Left lobe of liver (tissue), 2 donors: ENCODE results near the gene CALHM1. TPM values are rescaled to one million over a fixed set of nuclear protein-coding genes. Genes with fewer than 3 reads are reported as not detected.

ENCODE experiments used
- ATAC-seq: fragments of 200-7000 bp; cut with Tn5 transposase; one replicate; pipeline ENCODE4 v1.9.1; 2020; ENCODE audit warnings: mild to moderate bottlenecking, moderate library complexity
- DNase-seq: peaks from one replicate; pipeline ENCODE4 v3.0.0-alpha.2; 2020; ENCODE audit warnings: low spot score
- total RNA-seq: library from RNA; stranded (reverse); gene quantifications from one replicate; pipeline ENCODE4 v1.2.1, GENCODE V29; 2021
- donor health status: DM: no; HTN: no; CAD: no; lungs with moderate emphysema.
- donor health status: DM: no; HTN: yes; CAD: no.

CALHM1 gene
- total RNA-seq, 1 donor from 2014 or later = not detected

DNA sequence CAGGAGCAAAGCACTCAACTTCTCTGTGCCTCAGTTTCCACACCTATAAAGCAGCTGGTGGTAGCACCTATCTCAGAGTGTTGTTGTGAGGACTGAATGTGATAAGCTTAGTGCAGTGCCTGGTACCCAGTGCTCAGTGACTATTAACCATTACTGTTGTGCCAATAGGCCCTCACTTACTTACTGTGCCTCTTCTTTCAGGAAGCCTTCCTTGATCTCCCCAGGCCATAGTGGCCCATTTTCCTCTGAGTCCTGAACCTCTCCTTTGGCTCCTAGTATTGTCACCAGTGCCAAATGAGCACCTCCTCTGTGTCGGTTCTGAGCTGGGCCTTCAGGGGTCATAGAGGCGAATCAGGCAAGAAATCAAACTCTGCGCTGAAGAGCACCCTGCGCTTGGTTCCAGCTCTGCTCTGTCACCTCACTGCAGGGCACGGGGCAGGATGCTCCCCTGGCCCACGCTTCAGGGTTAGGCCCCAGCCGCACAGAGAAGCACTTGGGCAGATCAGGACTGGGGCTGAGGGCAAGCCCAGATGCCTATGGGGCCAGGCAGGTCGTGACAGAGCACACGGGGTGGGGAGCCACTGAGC is 2.5 kb downstream of the CALHM1 start:
- ATAC-seq = no peak
- no peak for DNase-seq

DNA sequence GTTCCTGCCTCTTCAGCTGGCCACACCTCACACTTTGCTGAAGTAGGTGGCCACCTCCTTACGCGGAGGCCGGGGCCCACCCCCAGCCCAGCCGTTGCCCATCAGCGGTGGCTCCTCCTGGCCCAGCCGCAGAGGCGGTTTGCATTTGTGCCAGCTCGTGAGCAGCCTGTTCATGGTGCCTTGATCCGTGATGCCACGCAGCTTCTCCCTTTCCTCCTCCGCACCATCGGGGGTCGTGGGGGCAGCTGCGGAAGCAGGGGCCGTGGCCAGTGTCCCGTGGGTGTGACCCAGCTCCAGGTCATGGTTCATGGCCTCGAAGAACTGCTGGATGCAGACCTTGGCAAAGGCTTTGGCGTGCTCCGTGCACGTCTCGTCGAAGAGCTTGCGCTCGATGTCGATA is 3.5 kb downstream of the CALHM1 start:
- DNase-seq = no peak
- no peak for ATAC-seq

- no peak for ATAC-seq
- DNase-seq = no peak
These were observed 4.7 kb downstream of the CALHM1 start for GRCh38 chr10:103454026-103454425.

- no peak for ATAC-seq
- no peak for DNase-seq
These were observed 6.0 kb downstream of the CALHM1 start for GRCh38 chr10:103452506-103453230.

DNA sequence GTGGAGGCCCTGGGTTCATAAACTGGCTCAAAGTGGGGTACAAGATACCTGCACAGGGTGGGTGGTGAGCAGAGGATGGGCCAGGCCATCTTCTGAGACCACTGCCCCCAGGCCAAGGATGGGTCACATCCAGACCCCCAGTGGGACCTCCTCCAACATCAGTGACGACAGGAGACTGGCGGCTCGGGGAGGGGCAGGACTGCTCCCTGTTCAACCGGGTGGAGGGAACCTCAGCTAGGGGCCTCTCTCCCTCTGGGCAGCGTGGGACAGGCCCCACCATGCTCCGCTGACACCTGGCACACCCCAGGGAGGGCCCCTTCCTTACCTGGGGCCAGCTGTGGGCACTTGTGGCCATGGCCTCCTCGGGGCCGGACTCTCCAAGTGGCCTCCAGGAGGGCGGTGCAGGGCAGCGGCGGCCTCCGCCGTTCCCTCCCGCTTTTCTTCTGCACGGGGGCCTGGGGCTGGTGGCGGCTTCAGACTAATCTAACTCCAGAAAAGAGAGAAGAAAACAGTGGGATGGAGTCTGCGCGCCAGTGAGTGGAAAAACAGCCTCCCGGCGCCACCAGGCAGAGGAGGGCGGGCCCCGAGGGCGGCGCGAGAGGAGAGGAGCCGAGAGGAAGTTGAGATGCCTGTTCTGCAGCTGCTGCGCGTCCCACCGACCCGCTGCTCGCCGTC is 6.7 kb downstream of the CALHM1 start, which contains the start of gene CALHM2:
CALHM2 (minus strand) TSS at position 540 of the 675 bp plus-strand sequence. CDS start 2,429 bp downstream, outside the sequence.
- ATAC-seq = peak; percentile 61

DNA sequence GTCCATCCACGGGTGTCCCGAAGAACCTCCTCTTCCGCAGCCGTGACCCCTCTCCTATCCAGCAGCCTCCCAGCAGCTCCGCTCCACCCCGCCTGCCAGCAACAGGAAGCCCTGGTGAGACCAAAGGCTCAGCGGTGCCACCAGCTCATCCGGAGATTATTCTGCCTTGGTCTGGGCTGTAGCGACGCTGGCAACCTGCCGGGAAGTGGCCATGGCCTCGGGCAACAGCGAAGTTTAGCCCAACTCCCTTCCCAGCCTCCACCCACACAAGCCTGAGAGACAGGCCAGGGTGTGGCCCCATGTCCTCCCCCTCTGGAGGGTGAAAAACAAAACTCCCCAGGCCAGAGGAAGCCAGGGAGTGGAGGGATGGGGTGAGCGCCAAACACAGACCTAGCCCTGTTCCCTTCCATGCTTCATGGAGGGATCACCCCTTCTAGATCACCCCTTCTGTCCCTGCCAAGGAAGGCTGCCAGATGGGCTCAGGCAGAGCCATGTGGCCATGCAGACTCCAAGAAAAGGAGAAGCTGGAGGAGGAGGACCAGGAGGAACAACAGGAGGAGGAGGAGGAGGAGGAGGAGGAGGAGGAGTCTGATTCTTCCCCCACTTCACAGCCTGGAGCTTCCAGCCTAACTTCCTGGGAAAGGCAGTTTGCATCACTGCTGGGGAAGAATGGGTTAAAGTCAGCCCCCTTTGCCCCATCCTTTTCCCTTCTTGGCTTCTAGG is 7.4 kb downstream of the CALHM1 start:
- DNase-seq (no peak), ATAC-seq (peak; percentile 45)

More for the DNA sequence above, 6.7 kb downstream of the CALHM1 start, which contains the start of gene CALHM2:
- no peak for DNase-seq

DNA sequence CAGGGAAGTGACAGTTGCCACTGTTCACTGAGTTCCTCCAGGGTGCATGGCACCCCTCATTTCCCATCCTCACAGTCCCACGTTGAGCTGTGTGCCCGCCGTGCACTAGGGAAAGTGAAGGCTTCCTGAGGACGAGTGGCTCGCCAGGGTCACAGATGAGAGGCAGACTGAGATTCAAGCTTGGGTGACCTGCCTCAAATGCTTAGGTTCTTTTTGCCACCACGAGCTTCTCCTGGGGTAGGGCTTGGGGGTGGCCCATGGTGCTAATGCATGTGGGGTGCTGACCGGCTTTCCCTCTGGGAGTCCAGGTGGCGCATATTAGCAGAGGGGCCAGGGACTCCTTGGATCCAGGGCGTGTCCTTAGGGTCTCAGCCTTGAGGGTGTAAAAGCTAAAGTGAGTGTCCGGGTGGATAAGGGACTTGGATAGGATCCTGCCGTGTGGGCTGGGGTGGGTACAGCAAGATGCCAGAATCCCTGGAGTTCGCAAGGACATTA is 8.5 kb downstream of the CALHM1 start:
- ATAC-seq (no peak), DNase-seq (no peak)

- ATAC-seq (no peak), DNase-seq (no peak)
These were observed 9.2 kb downstream of the CALHM1 start for GRCh38 chr10:103449208-103450144.

DNA sequence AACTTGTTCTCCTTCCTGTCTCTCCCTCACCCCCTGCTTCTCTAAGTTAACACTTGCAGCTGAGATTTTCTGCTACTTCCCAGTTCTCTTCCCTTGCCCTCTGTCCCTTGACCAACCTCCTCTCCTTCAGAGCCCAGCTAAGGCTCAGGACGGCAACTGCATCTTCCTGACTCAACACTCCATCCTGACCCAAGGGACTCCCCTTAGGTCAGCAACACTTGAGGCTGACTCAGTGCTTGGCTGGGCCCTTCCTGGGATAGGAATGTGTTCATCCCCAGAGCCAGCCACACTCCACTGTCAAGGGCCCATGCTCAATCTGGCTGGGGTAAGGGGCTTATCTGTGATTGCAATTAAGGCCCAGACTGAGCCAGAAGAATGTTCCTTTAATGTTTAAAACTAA is 10.0 kb downstream of the CALHM1 start:
- ATAC-seq (no peak), DNase-seq (no peak)

- ATAC-seq (no peak), DNase-seq (no peak)
These were observed 11.5 kb downstream of the CALHM1 start for GRCh38 chr10:103447187-103447586.

DNA sequence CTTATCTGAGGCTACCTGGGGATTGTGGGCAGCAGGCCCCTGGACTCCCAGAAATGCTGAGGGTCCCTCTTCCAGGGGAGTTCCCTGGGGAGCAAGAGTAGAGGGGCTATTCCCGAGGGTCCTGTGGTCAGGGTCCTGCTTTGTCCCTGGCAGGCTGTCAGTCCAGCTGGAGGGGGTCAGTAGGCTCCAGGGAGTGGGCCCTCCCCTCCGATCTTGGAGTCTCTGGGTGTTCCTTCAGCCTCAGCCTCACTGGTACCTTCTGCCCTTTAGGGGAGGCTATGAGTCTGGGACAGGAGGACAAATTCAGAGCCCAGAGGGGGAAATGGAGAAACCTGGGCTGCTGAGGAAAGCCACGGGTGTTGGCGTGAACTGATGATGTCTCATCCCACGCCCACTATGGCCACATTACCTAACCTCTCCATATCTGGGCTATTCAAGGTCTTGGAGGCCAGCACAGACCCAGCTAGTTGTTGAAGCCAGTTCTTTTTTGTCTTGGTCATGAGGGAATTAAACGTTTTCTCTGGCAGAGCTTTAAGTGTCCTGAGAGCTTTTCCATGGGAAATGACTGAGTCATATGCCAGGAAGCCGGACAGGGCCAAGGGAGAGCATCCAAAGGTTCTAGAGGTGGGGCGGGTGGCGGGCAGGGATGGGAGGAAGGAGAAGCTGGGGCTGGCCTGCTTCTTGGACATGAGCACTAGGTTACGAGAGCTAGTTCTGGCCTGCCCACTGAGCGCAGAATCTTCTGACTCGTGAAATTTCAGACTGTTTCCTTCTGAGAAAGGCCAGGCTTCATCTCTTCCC is 12.7 kb downstream of the CALHM1 start:
- peak; percentile 21 for ATAC-seq
- no peak for DNase-seq

DNA sequence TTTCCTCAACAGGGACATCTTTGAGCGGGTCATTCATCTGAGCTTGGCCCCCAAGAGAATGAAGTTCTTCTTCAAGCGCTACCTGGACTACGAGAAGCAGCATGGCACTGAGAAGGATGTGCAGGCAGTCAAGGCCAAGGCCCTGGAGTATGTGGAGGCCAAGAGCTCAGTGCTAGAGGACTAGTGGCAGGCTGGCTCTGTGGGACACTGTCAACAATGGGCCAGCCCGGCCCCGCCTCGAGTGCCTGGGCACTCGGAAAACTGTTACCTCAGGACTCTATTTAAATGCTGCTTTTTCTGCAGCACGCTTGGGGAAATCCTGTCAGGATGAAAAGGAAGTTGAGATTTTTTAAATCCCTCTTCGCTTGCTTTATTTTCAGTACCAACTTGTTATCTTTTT is 13.3 kb downstream of the CALHM1 start:
- DNase-seq (no peak), ATAC-seq (no peak)

GRCh38 chr10:103444478-103444877 is 14.2 kb downstream of the CALHM1 start:
- ATAC-seq = no peak
- DNase-seq = no peak

GRCh38 chr10:103443475-103444185 is 15.1 kb downstream of the CALHM1 start:
- DNase-seq (no peak), ATAC-seq (no peak)

DNA sequence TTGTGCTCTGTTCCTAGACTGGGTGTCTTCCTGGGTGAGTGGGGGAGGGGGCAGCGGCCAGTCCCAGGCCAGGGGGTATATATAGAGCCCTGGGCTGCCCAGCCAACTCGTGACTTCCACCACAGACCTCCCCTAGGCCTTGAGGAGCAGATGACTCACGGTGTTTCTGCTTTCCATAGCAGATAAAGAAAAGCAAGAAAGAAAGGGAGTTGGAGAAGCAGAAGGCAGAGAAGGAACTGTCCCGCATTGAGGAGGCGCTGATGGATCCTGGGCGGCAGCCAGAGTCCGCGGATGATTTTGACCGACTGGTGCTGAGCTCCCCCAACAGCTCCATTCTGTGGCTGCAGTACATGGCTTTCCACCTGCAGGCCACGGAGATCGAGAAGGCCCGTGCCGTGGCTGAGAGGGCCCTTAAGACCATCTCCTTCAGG is 16.7 kb downstream of the CALHM1 start:
- no peak for ATAC-seq
- DNase-seq = no peak

DNA sequence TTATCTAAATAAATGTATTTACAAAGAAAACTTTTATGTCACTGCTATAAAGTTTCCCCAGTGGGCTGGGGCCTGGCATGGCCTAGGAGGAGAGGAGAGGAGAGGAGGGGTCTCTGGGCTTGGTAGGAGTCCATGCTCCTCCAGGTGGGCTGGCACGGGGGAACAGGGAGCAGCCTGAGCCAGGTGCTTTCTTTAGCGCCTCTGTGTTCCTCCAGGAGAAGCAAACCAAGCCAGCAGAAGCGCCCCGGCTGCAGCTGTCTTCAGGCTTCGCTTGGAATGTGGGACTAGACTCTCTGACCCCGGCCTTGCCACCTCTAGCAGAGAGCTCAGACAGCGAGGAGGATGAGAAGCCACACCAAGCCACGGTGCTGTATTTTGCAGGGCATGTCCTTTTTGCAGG is 17.1 kb downstream of the CALHM1 start:
- ATAC-seq (no peak), DNase-seq (no peak)

DNA sequence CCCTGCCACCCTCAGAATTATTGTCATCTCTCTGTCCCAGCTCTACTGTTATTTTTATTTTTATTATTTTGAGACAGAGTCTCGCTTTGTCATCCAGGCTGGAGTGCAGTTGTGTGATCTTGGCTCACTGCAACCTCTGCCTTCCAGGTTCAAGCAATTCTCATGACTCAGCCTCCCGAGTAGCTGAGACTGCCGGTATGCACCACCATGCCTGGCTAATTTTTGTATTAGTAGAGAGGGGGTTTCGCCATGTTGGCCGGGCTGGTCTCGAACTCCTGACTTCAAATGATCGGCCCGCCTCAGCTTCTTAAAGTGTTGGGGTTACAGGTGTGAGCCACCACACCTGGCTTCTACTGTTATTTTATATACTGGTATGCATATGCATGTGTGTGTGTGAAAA is 17.5 kb downstream of the CALHM1 start:
- DNase-seq = no peak
- no peak for ATAC-seq

- no peak for ATAC-seq
- no peak for DNase-seq
These were observed 18.3 kb downstream of the CALHM1 start for GRCh38 chr10:103440416-103440815.

- DNase-seq (no peak), ATAC-seq (no peak)
These were observed 18.9 kb downstream of the CALHM1 start for GRCh38 chr10:103439776-103440175.
